HL-60 (cell line): ENCODE measurements around the gene ITPK1.

ENCODE experiments used
- DNase-seq, 2 experiments: peaks; one replicate each; pipeline ENCODE4 v3.0.0-alpha.2; 2010 to 2020; ENCODE audit warnings: low read depth in 1 of 2, low spot score in 1 of 2
- H3K27ac ChIP-seq: fragments of 250-450 bp; sonication (Bioruptor Pico); replicated peaks from 2 replicates; pipeline ENCODE4 v1.5.1; 2020; ENCODE audit warnings: mild to moderate bottlenecking, moderate library complexity
- H3K27me3 ChIP-seq: fragments of 250-450 bp; sonication (Bioruptor Pico); 2 replicates; pipeline ENCODE4 v1.5.1; 2021; ENCODE audit warnings: mild to moderate bottlenecking, moderate library complexity; ENCODE audit not compliant: insufficient read depth, poor library complexity, severe bottlenecking
- H3K4me3 ChIP-seq: replicated peaks from 2 replicates; pipeline ENCODE4 v1.5.1; 2011; ENCODE audit warnings: mild to moderate bottlenecking, control low read depth, low read length; ENCODE audit not compliant: insufficient read depth
- CTCF ChIP-seq: IDR thresholded peaks from one replicate; pipeline ENCODE4 v1.5.1; 2011; ENCODE audit warnings: low read length, control low read depth, inconsistent platforms; ENCODE audit not compliant: insufficient read depth
- GABPA ChIP-seq: IDR thresholded peaks from 2 replicates; pipeline ENCODE4 v1.6.1; 2012; ENCODE audit warnings: low read depth
- POLR2AphosphoS5 ChIP-seq: IDR thresholded peaks from 2 replicates; pipeline ENCODE4 v1.6.1; 2012; ENCODE audit warnings: low read depth
- REST ChIP-seq: IDR thresholded peaks from 2 replicates; pipeline ENCODE4 v1.6.1; 2012; ENCODE audit warnings: low read depth; ENCODE audit not compliant: insufficient replicate concordance
- SPI1 ChIP-seq: IDR thresholded peaks from 2 replicates; pipeline ENCODE4 v1.6.1; 2012; ENCODE audit warnings: low read depth, mild to moderate bottlenecking, borderline replicate concordance

Gene ITPK1

GRCh38 chr14:92970271-92970670 is 145.5 kb downstream of the ITPK1 start:
- Histone ChIP-seq H3K27me3 (no peaks in the 10 kb centered on the region), H3K27ac (no peak overlapping the region), H3K4me3 (no peak overlapping the region)
- TF ChIP-seq REST (no peak), SPI1 (no peak), CTCF (no peak), POLR2AphosphoS5 (no peak), GABPA (no peak)
- no peak for DNase-seq

DNA sequence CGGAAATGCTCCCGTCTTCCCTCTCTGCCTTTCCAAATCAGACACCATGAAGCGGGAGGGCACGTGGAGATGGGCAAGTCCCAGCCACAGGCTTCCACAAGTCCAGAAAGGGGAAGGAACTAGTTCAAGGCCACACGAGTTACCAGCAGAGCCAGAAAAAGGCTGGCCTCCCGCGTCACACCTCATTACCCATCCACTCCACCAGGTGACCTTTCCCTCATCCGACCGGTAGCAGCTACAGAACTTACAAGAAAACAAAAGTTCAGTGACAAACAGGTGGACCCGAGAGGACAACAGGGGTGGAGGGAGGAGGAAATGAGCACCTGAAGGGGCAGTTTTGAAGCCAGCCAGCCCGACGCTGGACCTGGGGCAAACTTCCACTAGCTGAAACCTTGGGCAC is 145.9 kb downstream of the ITPK1 start:
- no peak overlapping the region for H3K27ac ChIP-seq
- DNase-seq: no peak

DNA sequence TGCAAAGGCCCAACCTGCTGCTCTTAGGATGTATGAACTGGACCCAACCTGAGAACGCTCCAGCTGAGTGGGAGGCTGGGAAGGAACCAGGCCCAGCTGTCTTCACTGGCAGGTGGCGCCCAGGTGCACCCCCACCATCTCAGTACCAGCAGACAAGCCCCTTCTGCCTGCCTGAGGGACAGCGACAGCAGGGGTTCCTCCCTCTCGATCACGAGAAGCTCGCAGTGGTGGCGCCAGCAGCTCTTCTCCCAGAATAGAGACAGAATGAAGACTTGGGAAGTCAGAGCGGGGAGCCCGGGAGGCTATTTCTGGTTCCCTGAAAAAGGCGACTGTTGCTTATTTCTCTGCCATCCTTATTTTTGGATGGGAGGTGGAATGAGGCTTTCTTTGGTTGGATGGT is 146.3 kb downstream of the ITPK1 start:
- DNase-seq: no peak
- Histone ChIP-seq H3K27ac (no peak overlapping the region), H3K27me3 (no peaks in the 10 kb centered on the region), H3K4me3 (no peak overlapping the region)
- TF ChIP-seq GABPA: no peak
- TF ChIP-seq REST: no peak
- no peak for TF ChIP-seq POLR2AphosphoS5
- TF ChIP-seq SPI1: no peak
- TF ChIP-seq CTCF: no peak

More for the DNA sequence above, 145.9 kb downstream of the ITPK1 start:
- H3K27me3 ChIP-seq: no peaks in the 10 kb centered on the region
- no peak for TF ChIP-seq GABPA
- no peak for TF ChIP-seq REST
- no peak for TF ChIP-seq CTCF
- no peak for TF ChIP-seq SPI1
- TF ChIP-seq POLR2AphosphoS5: no peak
- no peak overlapping the region for H3K4me3 ChIP-seq
